WTC11 (cell line): ENCODE results near the gene GAS2L1. TPM values are rescaled to one million over a fixed set of nuclear protein-coding genes. Genes with fewer than 3 reads are reported as not detected.
A peak's percentile ranks its signal among the peaks of the same experiment; 100 is the strongest.

Source experiments
- ATAC-seq: fragments of 200-7000 bp; cut with Tn5 transposase; 2 replicates; pipeline ENCODE4 v1.10.0; 2021; ENCODE audit warnings: mild to moderate bottlenecking, moderate library complexity
- Bru-seq: library from RNA; stranded (reverse); fragments of 400-500 nt; gene quantifications from one replicate; lab custom pipeline; 2021; lab: Mats Ljungman, UMichigan
- CTCF ChIA-PET: fragments of 300-600 bp; sonication (Branson Sonifier 250); formaldehyde crosslinking; loops from one replicate; lab custom pipeline; 2021; ENCODE audit warnings: antibody characterized with exemption; lab: Charles Lee
- POLR2A ChIA-PET: fragments of 350-600 bp; sonication (Branson Sonifier 250); formaldehyde crosslinking; loops from one replicate; lab custom pipeline; 2021; ENCODE audit warnings: antibody characterized with exemption; lab: Charles Lee
- DNase-seq: peaks from one replicate; pipeline ENCODE4 v3.0.0; 2021; ENCODE audit warnings: low spot score
- H3K27ac Mint-ChIP-seq: 2 replicates; pipeline ENCODE4 v1.8.0; 2021; ENCODE audit warnings: mixed read lengths
- H3K27me3 Mint-ChIP-seq: 2 replicates; pipeline ENCODE4 v1.8.0; 2021; ENCODE audit warnings: low read depth, mild to moderate bottlenecking, moderate library complexity, mixed read lengths
- H3K36me3 Mint-ChIP-seq: 2 replicates; pipeline ENCODE4 v1.8.0; 2021; ENCODE audit warnings: mixed read lengths
- H3K4me1 Mint-ChIP-seq: 2 replicates; pipeline ENCODE4 v1.8.0; 2022; ENCODE audit warnings: mixed read lengths
- H3K4me3 Mint-ChIP-seq: 2 replicates; pipeline ENCODE4 v1.8.0; 2021; ENCODE audit warnings: mild to moderate bottlenecking, moderate library complexity, mixed read lengths
- H3K9me3 Mint-ChIP-seq: 2 replicates; pipeline ENCODE4 v1.8.0; 2021; ENCODE audit warnings: mixed read lengths
- EMX1 ChIP-seq: fragments of 250-450 bp; sonication (Bioruptor Pico); IDR thresholded peaks from 2 replicates; pipeline ENCODE4 v1.8.0; 2021; ENCODE audit warnings: mild to moderate bottlenecking
- FOXK1 ChIP-seq: sonication (generic); formaldehyde crosslinking; IDR thresholded peaks from 2 replicates; pipeline ENCODE4 v1.8.0; 2022; ENCODE audit warnings: mild to moderate bottlenecking, moderate library complexity, missing genetic modification reagents
- FOXP1 ChIP-seq: sonication (generic); formaldehyde crosslinking; IDR thresholded peaks from 2 replicates; pipeline ENCODE4 v1.8.0; 2022; ENCODE audit warnings: missing genetic modification reagents, mild to moderate bottlenecking, moderate library complexity, borderline replicate concordance
- GRHL2 ChIP-seq: fragments of 250-450 bp; sonication (Bioruptor Pico); IDR thresholded peaks from 2 replicates; pipeline ENCODE4 v1.8.0; 2022; ENCODE audit warnings: mild to moderate bottlenecking, moderate library complexity; ENCODE audit not compliant: insufficient replicate concordance, severe bottlenecking
- HMGA2 ChIP-seq: fragments of 250-450 bp; sonication (Bioruptor Pico); IDR thresholded peaks from 2 replicates; pipeline ENCODE4 v1.4.0; 2021; ENCODE audit warnings: mild to moderate bottlenecking, moderate library complexity
- NFE2L1 ChIP-seq: sonication (generic); formaldehyde crosslinking; IDR thresholded peaks from 2 replicates; pipeline ENCODE4 v1.8.1; 2023; ENCODE audit warnings: missing genetic modification reagents
- SOX15 ChIP-seq: fragments of 250-450 bp; sonication (Bioruptor Pico); IDR thresholded peaks from 2 replicates; pipeline ENCODE4 v1.9.0; 2021; ENCODE audit warnings: mild to moderate bottlenecking
- SP1 ChIP-seq: sonication (generic); formaldehyde crosslinking; conservative IDR thresholded peaks from 2 replicates; pipeline ENCODE4 v1.8.1; 2022; ENCODE audit warnings: missing genetic modification reagents
- ZNF263 ChIP-seq: sonication (generic); formaldehyde crosslinking; IDR thresholded peaks from 2 replicates; pipeline ENCODE4 v1.8.1; 2022; ENCODE audit warnings: low read depth, mild to moderate bottlenecking, moderate library complexity, missing genetic modification reagents
- ZNF317 ChIP-seq: sonication (generic); formaldehyde crosslinking; IDR thresholded peaks from 2 replicates; pipeline ENCODE4 v1.8.1; 2023; ENCODE audit warnings: low read depth, mild to moderate bottlenecking, moderate library complexity, missing genetic modification reagents, borderline replicate concordance
- ZNF416 ChIP-seq: fragments of 250-450 bp; sonication (Bioruptor Pico); IDR thresholded peaks from 2 replicates; pipeline ENCODE4 v1.9.0; 2021; ENCODE audit warnings: mild to moderate bottlenecking, inconsistent platforms
- ZNF671 ChIP-seq: fragments of 250-450 bp; sonication (Bioruptor Pico); IDR thresholded peaks from 2 replicates; pipeline ENCODE4 v1.8.0; 2021; ENCODE audit warnings: mild to moderate bottlenecking
- long read RNA-seq, 3 experiments: library from RNA in 1 of 3; library from capped mRNA in 1 of 3; library from polyadenylated mRNA in 1 of 3; unstranded in 2 of 3; stranded (forward) in 1 of 3; transcript quantifications; one replicate each; pipeline ENCODE4 v2.0.0, GENCODE V29; 2021
- total RNA-seq: library from RNA; stranded (reverse); gene quantifications from 3 replicates; pipeline ENCODE4 v1.2.3, GENCODE V29; 2021
- TF ChIP-seq, protein P1 (sequence below): sonication (generic); formaldehyde crosslinking; IDR thresholded peaks from 2 replicates; pipeline ENCODE4 v1.8.1; 2023; ENCODE audit warnings: mild to moderate bottlenecking, moderate library complexity, missing genetic modification reagents
- TF ChIP-seq, protein P2 (sequence below): fragments of 250-450 bp; sonication (Bioruptor Pico); IDR thresholded peaks from 2 replicates; pipeline ENCODE4 v1.8.0; 2021; ENCODE audit warnings: mild to moderate bottlenecking
- TF ChIP-seq, protein P3 (sequence below): fragments of 250-450 bp; sonication (Bioruptor Pico); IDR thresholded peaks from 2 replicates; pipeline ENCODE4 v1.9.0; 2021; ENCODE audit warnings: mild to moderate bottlenecking, borderline replicate concordance
- TF ChIP-seq, protein P4 (sequence below): fragments of 200-600 bp; IDR thresholded peaks from 2 replicates; pipeline ENCODE4 v1.8.0; 2022; ENCODE audit warnings: antibody characterized with exemption
- TF ChIP-seq, protein P5 (sequence below): sonication (generic); formaldehyde crosslinking; IDR thresholded peaks from 2 replicates; pipeline ENCODE4 v1.8.1; 2022; ENCODE audit warnings: low read depth, mild to moderate bottlenecking, moderate library complexity, missing genetic modification reagents, borderline replicate concordance
- TF ChIP-seq, protein P6 (sequence below): sonication (generic); formaldehyde crosslinking; IDR thresholded peaks from 2 replicates; pipeline ENCODE4 v1.8.0; 2022; ENCODE audit warnings: mild to moderate bottlenecking, missing genetic modification reagents
- TF ChIP-seq, protein P7 (sequence below): sonication (generic); formaldehyde crosslinking; IDR thresholded peaks from 2 replicates; pipeline ENCODE4 v1.8.0; 2022; ENCODE audit warnings: mild to moderate bottlenecking, missing genetic modification reagents
- TF ChIP-seq, protein P8 (sequence below): sonication (generic); formaldehyde crosslinking; IDR thresholded peaks from 2 replicates; pipeline ENCODE4 v1.8.1; 2023; ENCODE audit warnings: mild to moderate bottlenecking, missing genetic modification reagents

Gene GAS2L1
- total RNA-seq (15.3 to 19.9 TPM (median 15.6 TPM) in 3 replicates), Bru-seq, nascent RNA (percentile 46 among the genes with signal in this experiment)
- long read RNA-seq, experiment 1, transcript GAS2L1-208 (6 exons, 2,925 nt), result major isoform, 45 of 128 reads
- long read RNA-seq, experiment 1, transcript GAS2L1-210 (6 exons, 2,483 nt), result minor isoform, 9 of 128 reads
- long read RNA-seq, experiment 1, transcript GAS2L1-209 (5 exons, 3,382 nt), result minor isoform, 13 of 128 reads
- long read RNA-seq, experiment 1, partial matches to known transcripts, result 18 of 128 reads
- long read RNA-seq, experiment 1, other reads (novel, unspliced or antisense), result 39 of 128 reads
- long read RNA-seq, experiment 2, partial matches to known transcripts, result 7 of 20 reads
- long read RNA-seq, experiment 2, other reads (novel, unspliced or antisense), result 6 of 20 reads
- long read RNA-seq, experiment 3, result 0 reads

DNA sequence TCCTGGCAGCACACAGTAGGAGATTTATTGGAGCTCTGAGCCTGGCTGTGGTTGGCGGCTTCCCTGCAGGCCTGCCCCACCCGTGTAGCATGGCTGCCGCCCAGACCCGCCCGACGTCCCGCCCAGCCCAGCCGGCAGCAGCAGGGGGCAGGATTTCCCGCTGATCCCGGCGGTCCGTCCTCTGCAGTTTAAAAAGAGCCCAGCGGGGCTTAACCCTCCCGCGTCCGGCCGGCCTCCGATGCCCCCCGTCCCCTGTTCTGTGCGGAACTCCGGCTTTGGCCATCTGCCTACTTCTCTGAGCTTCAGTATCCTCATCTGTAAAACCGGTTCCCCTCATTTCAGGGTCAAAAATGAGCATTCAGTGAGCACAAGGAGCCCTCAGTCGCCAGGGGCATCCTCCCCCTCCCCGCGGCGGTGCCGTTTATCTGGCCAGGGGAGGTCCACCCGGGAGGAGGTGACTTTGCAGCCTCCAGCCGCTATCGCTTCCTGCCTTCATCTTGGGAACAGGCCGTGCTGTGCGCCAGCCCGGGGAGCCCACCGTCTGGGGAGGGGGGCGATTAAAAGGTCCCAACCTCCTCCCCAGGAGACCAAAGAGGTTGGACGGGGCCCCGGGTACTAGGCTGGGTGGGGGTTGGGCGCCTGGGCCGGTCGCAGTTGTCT is at the start of gene GAS2L1:
Gene GAS2L1, plus strand, starts transcription at position 476 of the 660 bp plus-strand sequence. CDS start 1,456 bp downstream, outside the sequence.
- peaks cover 21% of the 10 kb centered on the region for H3K4me1 Mint-ChIP-seq
- CTCF ChIA-PET, result interaction anchor here (0.8 to 2.0 kb wide), 11 partner anchors 9 to 152 kb away, joined by 3 to 5 read pairs (median 4); partner anchors contain the start of genes EMID1 and RASL10A
- peak within 1 kb of the TSS; percentile 92; the same call in 1 of the 2 replicates for H3K27ac Mint-ChIP-seq
- TF ChIP-seq, protein P1, sequence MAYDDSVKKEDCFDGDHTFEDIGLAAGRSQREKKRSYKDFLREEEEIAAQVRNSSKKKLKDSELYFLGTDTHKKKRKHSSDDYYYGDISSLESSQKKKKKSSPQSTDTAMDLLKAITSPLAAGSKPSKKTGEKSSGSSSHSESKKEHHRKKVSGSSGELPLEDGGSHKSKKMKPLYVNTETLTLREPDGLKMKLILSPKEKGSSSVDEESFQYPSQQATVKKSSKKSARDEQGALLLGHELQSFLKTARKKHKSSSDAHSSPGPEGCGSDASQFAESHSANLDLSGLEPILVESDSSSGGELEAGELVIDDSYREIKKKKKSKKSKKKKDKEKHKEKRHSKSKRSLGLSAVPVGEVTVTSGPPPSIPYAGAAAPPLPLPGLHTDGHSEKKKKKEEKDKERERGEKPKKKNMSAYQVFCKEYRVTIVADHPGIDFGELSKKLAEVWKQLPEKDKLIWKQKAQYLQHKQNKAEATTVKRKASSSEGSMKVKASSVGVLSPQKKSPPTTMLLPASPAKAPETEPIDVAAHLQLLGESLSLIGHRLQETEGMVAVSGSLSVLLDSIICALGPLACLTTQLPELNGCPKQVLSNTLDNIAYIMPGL (CRISPR knock-in tag), result peak; percentile 56; the same call in 1 of the 2 replicates
- TF ChIP-seq ZNF671 (CRISPR knock-in tag) (no peak), SP1 (0 out of 2 replicates have a peak, but pooled peaks have one; percentile 50), ZNF416 (no peak), NFE2L1 (no peak), HMGA2 (CRISPR knock-in tag) (no peak), FOXP1 (CRISPR knock-in tag) (0 out of 2 replicates have a peak, but pooled peaks have one; percentile 44), ZNF317 (no peak), GRHL2 (CRISPR knock-in tag) (no peak), SOX15 (CRISPR knock-in tag) (no peak), EMX1 (no peak), ZNF263 (CRISPR knock-in tag) (no peak), FOXK1 (CRISPR knock-in tag) (no peak; the same call in 1 of the 2 replicates)
- TF ChIP-seq, protein P2, sequence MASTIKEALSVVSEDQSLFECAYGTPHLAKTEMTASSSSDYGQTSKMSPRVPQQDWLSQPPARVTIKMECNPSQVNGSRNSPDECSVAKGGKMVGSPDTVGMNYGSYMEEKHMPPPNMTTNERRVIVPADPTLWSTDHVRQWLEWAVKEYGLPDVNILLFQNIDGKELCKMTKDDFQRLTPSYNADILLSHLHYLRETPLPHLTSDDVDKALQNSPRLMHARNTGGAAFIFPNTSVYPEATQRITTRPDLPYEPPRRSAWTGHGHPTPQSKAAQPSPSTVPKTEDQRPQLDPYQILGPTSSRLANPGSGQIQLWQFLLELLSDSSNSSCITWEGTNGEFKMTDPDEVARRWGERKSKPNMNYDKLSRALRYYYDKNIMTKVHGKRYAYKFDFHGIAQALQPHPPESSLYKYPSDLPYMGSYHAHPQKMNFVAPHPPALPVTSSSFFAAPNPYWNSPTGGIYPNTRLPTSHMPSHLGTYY (CRISPR knock-in tag), result no peak
- TF ChIP-seq, protein P3, sequence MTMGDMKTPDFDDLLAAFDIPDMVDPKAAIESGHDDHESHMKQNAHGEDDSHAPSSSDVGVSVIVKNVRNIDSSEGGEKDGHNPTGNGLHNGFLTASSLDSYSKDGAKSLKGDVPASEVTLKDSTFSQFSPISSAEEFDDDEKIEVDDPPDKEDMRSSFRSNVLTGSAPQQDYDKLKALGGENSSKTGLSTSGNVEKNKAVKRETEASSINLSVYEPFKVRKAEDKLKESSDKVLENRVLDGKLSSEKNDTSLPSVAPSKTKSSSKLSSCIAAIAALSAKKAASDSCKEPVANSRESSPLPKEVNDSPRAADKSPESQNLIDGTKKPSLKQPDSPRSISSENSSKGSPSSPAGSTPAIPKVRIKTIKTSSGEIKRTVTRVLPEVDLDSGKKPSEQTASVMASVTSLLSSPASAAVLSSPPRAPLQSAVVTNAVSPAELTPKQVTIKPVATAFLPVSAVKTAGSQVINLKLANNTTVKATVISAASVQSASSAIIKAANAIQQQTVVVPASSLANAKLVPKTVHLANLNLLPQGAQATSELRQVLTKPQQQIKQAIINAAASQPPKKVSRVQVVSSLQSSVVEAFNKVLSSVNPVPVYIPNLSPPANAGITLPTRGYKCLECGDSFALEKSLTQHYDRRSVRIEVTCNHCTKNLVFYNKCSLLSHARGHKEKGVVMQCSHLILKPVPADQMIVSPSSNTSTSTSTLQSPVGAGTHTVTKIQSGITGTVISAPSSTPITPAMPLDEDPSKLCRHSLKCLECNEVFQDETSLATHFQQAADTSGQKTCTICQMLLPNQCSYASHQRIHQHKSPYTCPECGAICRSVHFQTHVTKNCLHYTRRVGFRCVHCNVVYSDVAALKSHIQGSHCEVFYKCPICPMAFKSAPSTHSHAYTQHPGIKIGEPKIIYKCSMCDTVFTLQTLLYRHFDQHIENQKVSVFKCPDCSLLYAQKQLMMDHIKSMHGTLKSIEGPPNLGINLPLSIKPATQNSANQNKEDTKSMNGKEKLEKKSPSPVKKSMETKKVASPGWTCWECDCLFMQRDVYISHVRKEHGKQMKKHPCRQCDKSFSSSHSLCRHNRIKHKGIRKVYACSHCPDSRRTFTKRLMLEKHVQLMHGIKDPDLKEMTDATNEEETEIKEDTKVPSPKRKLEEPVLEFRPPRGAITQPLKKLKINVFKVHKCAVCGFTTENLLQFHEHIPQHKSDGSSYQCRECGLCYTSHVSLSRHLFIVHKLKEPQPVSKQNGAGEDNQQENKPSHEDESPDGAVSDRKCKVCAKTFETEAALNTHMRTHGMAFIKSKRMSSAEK (CRISPR knock-in tag), result no peak
- TF ChIP-seq, protein P4, sequence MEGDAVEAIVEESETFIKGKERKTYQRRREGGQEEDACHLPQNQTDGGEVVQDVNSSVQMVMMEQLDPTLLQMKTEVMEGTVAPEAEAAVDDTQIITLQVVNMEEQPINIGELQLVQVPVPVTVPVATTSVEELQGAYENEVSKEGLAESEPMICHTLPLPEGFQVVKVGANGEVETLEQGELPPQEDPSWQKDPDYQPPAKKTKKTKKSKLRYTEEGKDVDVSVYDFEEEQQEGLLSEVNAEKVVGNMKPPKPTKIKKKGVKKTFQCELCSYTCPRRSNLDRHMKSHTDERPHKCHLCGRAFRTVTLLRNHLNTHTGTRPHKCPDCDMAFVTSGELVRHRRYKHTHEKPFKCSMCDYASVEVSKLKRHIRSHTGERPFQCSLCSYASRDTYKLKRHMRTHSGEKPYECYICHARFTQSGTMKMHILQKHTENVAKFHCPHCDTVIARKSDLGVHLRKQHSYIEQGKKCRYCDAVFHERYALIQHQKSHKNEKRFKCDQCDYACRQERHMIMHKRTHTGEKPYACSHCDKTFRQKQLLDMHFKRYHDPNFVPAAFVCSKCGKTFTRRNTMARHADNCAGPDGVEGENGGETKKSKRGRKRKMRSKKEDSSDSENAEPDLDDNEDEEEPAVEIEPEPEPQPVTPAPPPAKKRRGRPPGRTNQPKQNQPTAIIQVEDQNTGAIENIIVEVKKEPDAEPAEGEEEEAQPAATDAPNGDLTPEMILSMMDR, result no peak
- TF ChIP-seq, protein P5, sequence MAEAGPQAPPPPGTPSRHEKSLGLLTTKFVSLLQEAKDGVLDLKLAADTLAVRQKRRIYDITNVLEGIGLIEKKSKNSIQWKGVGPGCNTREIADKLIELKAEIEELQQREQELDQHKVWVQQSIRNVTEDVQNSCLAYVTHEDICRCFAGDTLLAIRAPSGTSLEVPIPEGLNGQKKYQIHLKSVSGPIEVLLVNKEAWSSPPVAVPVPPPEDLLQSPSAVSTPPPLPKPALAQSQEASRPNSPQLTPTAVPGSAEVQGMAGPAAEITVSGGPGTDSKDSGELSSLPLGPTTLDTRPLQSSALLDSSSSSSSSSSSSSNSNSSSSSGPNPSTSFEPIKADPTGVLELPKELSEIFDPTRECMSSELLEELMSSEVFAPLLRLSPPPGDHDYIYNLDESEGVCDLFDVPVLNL (CRISPR knock-in tag), result no peak
- TF ChIP-seq, protein P6, sequence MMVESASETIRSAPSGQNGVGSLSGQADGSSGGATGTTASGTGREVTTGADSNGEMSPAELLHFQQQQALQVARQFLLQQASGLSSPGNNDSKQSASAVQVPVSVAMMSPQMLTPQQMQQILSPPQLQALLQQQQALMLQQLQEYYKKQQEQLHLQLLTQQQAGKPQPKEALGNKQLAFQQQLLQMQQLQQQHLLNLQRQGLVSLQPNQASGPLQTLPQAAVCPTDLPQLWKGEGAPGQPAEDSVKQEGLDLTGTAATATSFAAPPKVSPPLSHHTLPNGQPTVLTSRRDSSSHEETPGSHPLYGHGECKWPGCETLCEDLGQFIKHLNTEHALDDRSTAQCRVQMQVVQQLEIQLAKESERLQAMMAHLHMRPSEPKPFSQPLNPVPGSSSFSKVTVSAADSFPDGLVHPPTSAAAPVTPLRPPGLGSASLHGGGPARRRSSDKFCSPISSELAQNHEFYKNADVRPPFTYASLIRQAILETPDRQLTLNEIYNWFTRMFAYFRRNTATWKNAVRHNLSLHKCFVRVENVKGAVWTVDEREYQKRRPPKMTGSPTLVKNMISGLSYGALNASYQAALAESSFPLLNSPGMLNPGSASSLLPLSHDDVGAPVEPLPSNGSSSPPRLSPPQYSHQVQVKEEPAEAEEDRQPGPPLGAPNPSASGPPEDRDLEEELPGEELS, result peak; percentile 56; the same call in 1 of the 2 replicates
- TF ChIP-seq, protein P7, sequence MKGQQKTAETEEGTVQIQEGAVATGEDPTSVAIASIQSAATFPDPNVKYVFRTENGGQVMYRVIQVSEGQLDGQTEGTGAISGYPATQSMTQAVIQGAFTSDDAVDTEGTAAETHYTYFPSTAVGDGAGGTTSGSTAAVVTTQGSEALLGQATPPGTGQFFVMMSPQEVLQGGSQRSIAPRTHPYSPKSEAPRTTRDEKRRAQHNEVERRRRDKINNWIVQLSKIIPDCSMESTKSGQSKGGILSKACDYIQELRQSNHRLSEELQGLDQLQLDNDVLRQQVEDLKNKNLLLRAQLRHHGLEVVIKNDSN (CRISPR knock-in tag), result no peak
- TF ChIP-seq, protein P8, sequence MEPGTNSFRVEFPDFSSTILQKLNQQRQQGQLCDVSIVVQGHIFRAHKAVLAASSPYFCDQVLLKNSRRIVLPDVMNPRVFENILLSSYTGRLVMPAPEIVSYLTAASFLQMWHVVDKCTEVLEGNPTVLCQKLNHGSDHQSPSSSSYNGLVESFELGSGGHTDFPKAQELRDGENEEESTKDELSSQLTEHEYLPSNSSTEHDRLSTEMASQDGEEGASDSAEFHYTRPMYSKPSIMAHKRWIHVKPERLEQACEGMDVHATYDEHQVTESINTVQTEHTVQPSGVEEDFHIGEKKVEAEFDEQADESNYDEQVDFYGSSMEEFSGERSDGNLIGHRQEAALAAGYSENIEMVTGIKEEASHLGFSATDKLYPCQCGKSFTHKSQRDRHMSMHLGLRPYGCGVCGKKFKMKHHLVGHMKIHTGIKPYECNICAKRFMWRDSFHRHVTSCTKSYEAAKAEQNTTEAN, result 0 out of 2 replicates have a peak, but pooled peaks have one; percentile 45

More for the DNA sequence above, at the start of gene GAS2L1:
- no peaks in the 10 kb centered on the region for H3K9me3 Mint-ChIP-seq
- peak; percentile 8 for ATAC-seq
- H3K27me3 Mint-ChIP-seq, result peaks cover 4% of the 10 kb centered on the region; the same call in 1 of the 2 replicates
- no peaks in the 10 kb centered on the region for H3K36me3 Mint-ChIP-seq
- peak within 1 kb of the TSS; percentile 84 for H3K4me3 Mint-ChIP-seq
- peak; percentile 76 for DNase-seq
- POLR2A ChIA-PET, result interaction anchor here (1.9 to 2.0 kb wide), 2 partner anchors 11 to 38 kb away, joined by 5 to 6 read pairs; partner anchors contain the start of gene EWSR1
